Caco-2 (cell line): ENCODE data around the gene LRRC47. TPM values are rescaled to one million over a fixed set of nuclear protein-coding genes. Genes with fewer than 3 reads are reported as not detected.

Source experiments
- BruUV-seq: library from RNA; stranded (reverse); fragments of 400-500 nt; replicated peaks from 2 replicates; lab custom pipeline; 2021; lab: Mats Ljungman, UMichigan
- CTCF ChIA-PET: fragments of 300-600 bp; sonication (Branson Sonifier 250); formaldehyde crosslinking; loops from one replicate; lab custom pipeline; 2022; ENCODE audit warnings: antibody characterized with exemption; lab: Charles Lee
- POLR2A ChIA-PET: fragments of 300-600 bp; sonication (Branson Sonifier 250); formaldehyde crosslinking; loops from one replicate; lab custom pipeline; 2022; ENCODE audit warnings: antibody characterized with exemption; lab: Charles Lee
- DNase-seq, 2 experiments: peaks; one replicate each; pipeline versions ENCODE4 v3.0.0 to v3.0.0-alpha.2; 2020 to 2022
- H3K27me3 ChIP-seq: replicated peaks from 2 replicates; pipeline ENCODE4 v1.6.0; 2011; ENCODE audit warnings: low read length; ENCODE audit not compliant: control insufficient read depth, insufficient read depth
- H3K36me3 ChIP-seq: 2 replicates; pipeline ENCODE4 v1.5.1; 2011; ENCODE audit warnings: low read length; ENCODE audit not compliant: control insufficient read depth, insufficient read depth
- H3K4me1 ChIP-seq: fragments of 250-450 bp; sonication (Bioruptor Pico); 2 replicates; pipeline ENCODE4 v1.5.1; 2020; ENCODE audit warnings: mild to moderate bottlenecking
- H3K4me3 ChIP-seq: 2 replicates; pipeline ENCODE4 v1.5.1; 2011; ENCODE audit warnings: low read depth, mild to moderate bottlenecking, control low read depth, low read length
- H3K9me3 ChIP-seq: fragments of 250-450 bp; sonication (Bioruptor Pico); 2 replicates; pipeline ENCODE4 v1.5.1; 2020; ENCODE audit warnings: mild to moderate bottlenecking, moderate library complexity
- H3K27ac Mint-ChIP-seq: one replicate; pipeline ENCODE4 v1.8.0; 2022; ENCODE audit warnings: mixed read lengths; ENCODE audit not compliant: unreplicated experiment
- H3K27me3 Mint-ChIP-seq: one replicate; pipeline ENCODE4 v1.8.0; 2022; ENCODE audit warnings: mixed read lengths; ENCODE audit not compliant: insufficient read depth, unreplicated experiment
- H3K36me3 Mint-ChIP-seq: one replicate; pipeline ENCODE4 v1.8.0; 2022; ENCODE audit warnings: mild to moderate bottlenecking, mixed read lengths; ENCODE audit not compliant: insufficient read depth, unreplicated experiment
- H3K4me1 Mint-ChIP-seq: one replicate; pipeline ENCODE4 v1.8.0; 2022; ENCODE audit warnings: low read depth, mixed read lengths; ENCODE audit not compliant: unreplicated experiment
- H3K4me3 Mint-ChIP-seq: one replicate; pipeline ENCODE4 v1.8.0; 2022; ENCODE audit warnings: mild to moderate bottlenecking, moderate library complexity, mixed read lengths; ENCODE audit not compliant: unreplicated experiment
- H3K9me3 Mint-ChIP-seq: one replicate; pipeline ENCODE4 v1.8.0; 2022; ENCODE audit warnings: mixed read lengths; ENCODE audit not compliant: unreplicated experiment
- intact Hi-C: fragments of 100-400 bp; cut with micrococcal nuclease; formaldehyde crosslinking; loops from one replicate; pipeline ENCODE4 v1.10.0; 2022; ENCODE audit not compliant: unreplicated experiment
- total RNA-seq: library from RNA; stranded (reverse); gene quantifications from 2 replicates; pipeline ENCODE4 v1.2.3, GENCODE V29; 2022
- TF ChIP-seq, protein P1 (sequence below), 2 experiments: fragments of 200-600 bp in 1 of 2; IDR thresholded peaks; 1 replicate in 1 of 2; 2 replicates in 1 of 2; pipeline versions ENCODE4 v1.5.1 to v1.8.0; 2011 to 2022; ENCODE audit warnings: antibody characterized with exemption in 1 of 2, control low read depth in 1 of 2, inconsistent platforms in 1 of 2, low read depth in 1 of 2, low read length in 1 of 2, mild to moderate bottlenecking in 1 of 2, moderate library complexity in 1 of 2; ENCODE audit not compliant: insufficient read depth in 1 of 2, severe bottlenecking in 1 of 2, unreplicated experiment in 1 of 2

The LRRC47 gene
- total RNA-seq, 1 experiment from 2014 or later = 48.5 TPM

GRCh38 chr1:3742439-3743298, 53.6 kb downstream of the LRRC47 start:
- Mint-ChIP-seq H3K27me3 (no peaks in the 10 kb centered on the region), H3K4me1 (no peaks in the 10 kb centered on the region), H3K27ac (no peak overlapping the region), H3K9me3 (no peaks in the 10 kb centered on the region), H3K36me3 (no peaks in the 10 kb centered on the region), H3K4me3 (no peak overlapping the region)
- Histone ChIP-seq H3K4me1 (no peaks in the 10 kb centered on the region), H3K4me3 (no peak overlapping the region), H3K9me3 (no peaks in the 10 kb centered on the region), H3K27me3 (no peaks in the 10 kb centered on the region), H3K36me3 (no peaks in the 10 kb centered on the region)
- ChIA-PET POLR2A (no interaction called here), CTCF (no interaction called here)
- TF ChIP-seq, protein P1, sequence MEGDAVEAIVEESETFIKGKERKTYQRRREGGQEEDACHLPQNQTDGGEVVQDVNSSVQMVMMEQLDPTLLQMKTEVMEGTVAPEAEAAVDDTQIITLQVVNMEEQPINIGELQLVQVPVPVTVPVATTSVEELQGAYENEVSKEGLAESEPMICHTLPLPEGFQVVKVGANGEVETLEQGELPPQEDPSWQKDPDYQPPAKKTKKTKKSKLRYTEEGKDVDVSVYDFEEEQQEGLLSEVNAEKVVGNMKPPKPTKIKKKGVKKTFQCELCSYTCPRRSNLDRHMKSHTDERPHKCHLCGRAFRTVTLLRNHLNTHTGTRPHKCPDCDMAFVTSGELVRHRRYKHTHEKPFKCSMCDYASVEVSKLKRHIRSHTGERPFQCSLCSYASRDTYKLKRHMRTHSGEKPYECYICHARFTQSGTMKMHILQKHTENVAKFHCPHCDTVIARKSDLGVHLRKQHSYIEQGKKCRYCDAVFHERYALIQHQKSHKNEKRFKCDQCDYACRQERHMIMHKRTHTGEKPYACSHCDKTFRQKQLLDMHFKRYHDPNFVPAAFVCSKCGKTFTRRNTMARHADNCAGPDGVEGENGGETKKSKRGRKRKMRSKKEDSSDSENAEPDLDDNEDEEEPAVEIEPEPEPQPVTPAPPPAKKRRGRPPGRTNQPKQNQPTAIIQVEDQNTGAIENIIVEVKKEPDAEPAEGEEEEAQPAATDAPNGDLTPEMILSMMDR (IDR thresholded peaks at IDR 0.05; ENCODE audit: insufficient read depth in 1 of 2, low read depth in 1 of 2, low read length in 1 of 2, severe bottlenecking in 1 of 2, unreplicated experiment in 1 of 2) = no peak
- DNase-seq = no peak
- no TSS peak for BruUV-seq
- intact Hi-C loops = no loop called here

DNA sequence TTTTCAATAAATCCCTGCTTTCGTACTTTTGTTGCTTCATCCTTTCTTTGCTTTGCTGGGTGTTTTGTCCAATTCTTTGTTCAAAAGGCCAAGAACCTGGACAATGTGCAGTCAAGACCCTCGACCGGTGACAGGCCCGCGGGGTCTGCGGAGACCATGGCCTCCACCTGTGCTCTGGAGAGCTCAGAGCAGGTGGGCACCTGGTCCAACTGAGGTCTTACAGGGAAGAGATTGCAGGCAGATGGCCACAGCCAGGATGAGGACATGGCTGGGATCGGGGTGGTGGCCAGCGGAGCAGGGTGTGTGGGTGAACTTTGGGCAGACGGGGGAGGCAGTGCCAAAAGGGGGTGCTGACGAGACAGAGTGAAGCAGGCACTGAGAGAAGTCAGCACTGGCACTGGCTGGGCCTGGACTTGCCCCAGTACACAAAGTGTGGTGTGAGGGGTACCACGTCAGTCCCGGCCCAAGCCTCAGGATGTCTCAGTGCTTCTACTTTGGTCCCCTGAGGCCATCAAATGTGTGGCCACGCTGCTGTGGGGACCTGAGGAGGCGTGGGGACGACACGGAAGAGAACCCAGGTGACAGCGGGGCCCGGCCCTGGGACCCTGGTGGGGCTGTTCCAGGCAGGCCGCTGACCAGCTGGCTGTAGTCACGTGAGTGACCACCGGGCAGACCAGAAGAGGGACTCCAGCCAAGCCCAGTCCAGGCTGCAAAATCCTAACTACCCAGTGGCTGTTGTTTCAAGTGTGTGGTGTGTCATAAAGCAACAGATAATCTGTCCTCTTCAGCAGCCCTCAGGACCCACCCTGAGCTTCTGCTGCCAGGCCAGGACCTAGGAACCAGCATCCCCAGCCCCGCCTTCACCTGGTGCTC, 54.5 kb downstream of the LRRC47 start:
- Mint-ChIP-seq H3K4me1 (no peaks in the 10 kb centered on the region), H3K9me3 (no peaks in the 10 kb centered on the region), H3K4me3 (no peak overlapping the region), H3K27ac (no peak overlapping the region), H3K27me3 (no peaks in the 10 kb centered on the region), H3K36me3 (no peaks in the 10 kb centered on the region)
- intact Hi-C loops = no loop called here
- no peak overlapping the region for H3K4me3 ChIP-seq
- H3K27me3 ChIP-seq = no peaks in the 10 kb centered on the region
- no peaks in the 10 kb centered on the region for H3K9me3 ChIP-seq
- DNase-seq = no peak
- TF ChIP-seq, protein P1 (IDR thresholded peaks at IDR 0.05; ENCODE audit: insufficient read depth in 1 of 2, low read depth in 1 of 2, low read length in 1 of 2, severe bottlenecking in 1 of 2, unreplicated experiment in 1 of 2) = no peak
- no TSS peak for BruUV-seq
- CTCF ChIA-PET = no interaction called here
- POLR2A ChIA-PET = no interaction called here
- no peaks in the 10 kb centered on the region for H3K36me3 ChIP-seq
- no peaks in the 10 kb centered on the region for H3K4me1 ChIP-seq

DNA sequence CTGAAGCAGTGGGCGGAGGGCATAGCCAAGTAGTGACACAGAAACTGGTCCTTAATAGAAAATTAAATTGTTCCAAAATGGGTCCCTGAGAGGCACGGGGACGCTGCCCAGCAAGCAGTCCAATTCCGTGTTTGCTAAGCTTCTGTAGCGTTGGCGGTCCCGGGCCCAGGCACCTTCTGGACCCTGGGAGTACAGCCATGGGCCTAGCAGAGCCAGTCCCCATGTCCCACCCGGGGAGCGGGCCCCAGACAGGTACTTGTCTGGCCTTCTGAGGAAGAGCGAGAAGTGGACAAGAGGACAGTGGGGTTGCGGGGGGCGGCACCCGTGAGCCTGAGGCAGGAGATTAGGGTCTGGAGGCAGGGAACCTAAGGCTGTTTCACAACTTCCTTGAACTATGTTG, 55.5 kb downstream of the LRRC47 start:
- Mint-ChIP-seq H3K4me1 (no peaks in the 10 kb centered on the region), H3K4me3 (no peak overlapping the region), H3K36me3 (no peaks in the 10 kb centered on the region), H3K27ac (no peak overlapping the region), H3K9me3 (no peaks in the 10 kb centered on the region), H3K27me3 (no peaks in the 10 kb centered on the region)
- Histone ChIP-seq H3K36me3 (no peaks in the 10 kb centered on the region), H3K4me1 (no peaks in the 10 kb centered on the region), H3K27me3 (no peaks in the 10 kb centered on the region), H3K4me3 (no peak overlapping the region), H3K9me3 (no peaks in the 10 kb centered on the region)
- intact Hi-C loops = no loop called here
- BruUV-seq = no TSS peak
- DNase-seq = no peak
- TF ChIP-seq, protein P1 (IDR thresholded peaks at IDR 0.05; ENCODE audit: insufficient read depth in 1 of 2, low read depth in 1 of 2, low read length in 1 of 2, severe bottlenecking in 1 of 2, unreplicated experiment in 1 of 2) = no peak
- POLR2A ChIA-PET = no interaction called here
- CTCF ChIA-PET = no interaction called here
